RWPE1 (cell line): Measurements from ENCODE around the gene OMA1.

Experiments used
- CTCF ChIA-PET: fragments of 350-600 bp; sonication (Branson Sonifier 250); formaldehyde crosslinking; extraction: SDS; loops from one replicate; lab custom pipeline; 2021; lab: Yijun Ruan, JAX
- POLR2A ChIA-PET: fragments of 400-600 bp; formaldehyde crosslinking; extraction: SDS; loops from one replicate; lab custom pipeline; 2020; ENCODE audit warnings: antibody characterized with exemption; ENCODE audit not compliant: low non-redundant PET; lab: Yijun Ruan, JAX
- DNase-seq: peaks from one replicate; pipeline ENCODE4 v3.0.0; 2012; ENCODE audit warnings: low spot score
- H3K27ac ChIP-seq: fragments of 450-650 bp; 2 replicates; pipeline ENCODE4 v1.5.1; 2017
- CTCF ChIP-seq: fragments of 450-650 bp; conservative IDR thresholded peaks from 2 replicates; pipeline ENCODE4 v1.5.1; 2017; ENCODE audit warnings: low read depth, mild to moderate bottlenecking

Gene OMA1

GRCh38 chr1:58439946-58440345 is 106.6 kb downstream of the OMA1 start:
- TF ChIP-seq CTCF = no peak
- DNase-seq = no peak
- H3K27ac ChIP-seq = no peak overlapping the region
- ChIA-PET CTCF (no interaction called here), POLR2A (no interaction called here)

- ChIA-PET POLR2A (no interaction called here), CTCF (interaction anchor here (0.5 kb wide), 1 partner anchor 27 kb away, joined by 3 read pairs; no protein-coding TSS in a partner anchor)
- TF ChIP-seq CTCF = no peak
- no peak for DNase-seq
- no peak overlapping the region for H3K27ac ChIP-seq
Observed at GRCh38 chr1:58438468-58438867, 108.1 kb downstream of the OMA1 start.

GRCh38 chr1:58437623-58438022 is 108.9 kb downstream of the OMA1 start:
- H3K27ac ChIP-seq = no peak overlapping the region
- ChIA-PET CTCF (no interaction called here), POLR2A (no interaction called here)
- no peak for TF ChIP-seq CTCF
- no peak for DNase-seq

GRCh38 chr1:58436615-58437297 is 109.8 kb downstream of the OMA1 start:
- no peak for DNase-seq
- CTCF ChIA-PET = no interaction called here
- TF ChIP-seq CTCF = no peak
- no peak overlapping the region for H3K27ac ChIP-seq
- POLR2A ChIA-PET = no interaction called here

- ChIA-PET POLR2A (no interaction called here), CTCF (no interaction called here)
- no peak for DNase-seq
- no peak overlapping the region for H3K27ac ChIP-seq
- no peak for TF ChIP-seq CTCF
Observed at GRCh38 chr1:58435376-58435775, 111.2 kb downstream of the OMA1 start.

GRCh38 chr1:58434607-58435006 is 111.9 kb downstream of the OMA1 start:
- POLR2A ChIA-PET = no interaction called here
- H3K27ac ChIP-seq = no peak overlapping the region
- TF ChIP-seq CTCF = no peak
- CTCF ChIA-PET = no interaction called here
- DNase-seq = no peak
